NCI-H1436 (cell line): ENCODE data around the gene HECTD3.
A peak's percentile ranks its signal among the peaks of the same experiment; 100 is the strongest.

Experiments used
- DNase-seq: peaks from one replicate; lab custom pipeline; 2025; lab: John Stamatoyannopoulos, UW

The HECTD3 gene

DNA sequence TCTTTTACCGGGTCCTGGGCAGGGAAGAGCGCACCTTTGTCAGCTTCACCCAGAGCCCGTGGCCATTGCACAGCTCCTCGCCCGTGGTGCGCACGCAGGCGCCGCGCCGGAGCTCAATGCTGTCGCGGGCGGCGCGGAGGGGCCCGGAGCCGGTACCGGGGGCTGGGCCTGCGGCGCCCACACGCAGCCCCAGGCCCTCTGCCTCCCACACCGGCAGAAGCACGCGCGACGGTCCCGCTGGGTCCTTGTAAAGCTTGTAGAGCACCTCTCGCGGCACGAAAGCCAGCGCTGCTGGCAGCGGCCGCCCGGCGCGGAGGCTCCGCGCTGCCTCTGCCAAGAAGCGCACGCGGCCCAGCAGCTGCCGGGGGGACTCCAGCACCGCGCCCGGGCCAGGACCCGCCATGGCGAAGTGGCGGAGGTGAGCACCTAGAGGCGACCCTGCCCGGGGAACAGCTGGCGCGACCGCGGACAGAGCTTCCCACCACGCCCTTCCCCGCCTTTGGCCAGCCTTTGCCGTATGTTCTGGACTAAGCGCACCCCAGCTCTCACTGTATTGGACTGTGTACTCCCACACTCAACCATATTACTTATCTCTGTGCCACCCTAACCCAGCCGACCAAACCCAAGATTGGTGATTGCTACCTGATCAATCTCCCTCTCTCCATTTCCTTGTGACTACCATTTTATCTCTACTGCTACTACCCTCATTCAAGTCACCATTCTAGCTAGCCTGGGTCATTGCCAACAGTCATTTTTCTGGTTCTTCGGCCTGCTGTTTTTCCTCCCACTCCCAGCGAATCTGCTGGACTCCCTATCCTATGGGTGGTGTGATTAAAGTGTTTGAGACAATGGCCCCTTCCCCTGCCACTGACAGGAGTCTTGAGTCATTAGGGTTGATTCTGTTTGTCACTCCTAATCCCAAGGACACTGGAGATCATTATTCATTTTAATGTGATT, at the start of gene HECTD3:
Gene HECTD3 (minus strand): TSS at position 470 of the 957 bp plus-strand sequence. CDS start 67 bp downstream, at position 403.
- peak; percentile 59 for DNase-seq

DNA sequence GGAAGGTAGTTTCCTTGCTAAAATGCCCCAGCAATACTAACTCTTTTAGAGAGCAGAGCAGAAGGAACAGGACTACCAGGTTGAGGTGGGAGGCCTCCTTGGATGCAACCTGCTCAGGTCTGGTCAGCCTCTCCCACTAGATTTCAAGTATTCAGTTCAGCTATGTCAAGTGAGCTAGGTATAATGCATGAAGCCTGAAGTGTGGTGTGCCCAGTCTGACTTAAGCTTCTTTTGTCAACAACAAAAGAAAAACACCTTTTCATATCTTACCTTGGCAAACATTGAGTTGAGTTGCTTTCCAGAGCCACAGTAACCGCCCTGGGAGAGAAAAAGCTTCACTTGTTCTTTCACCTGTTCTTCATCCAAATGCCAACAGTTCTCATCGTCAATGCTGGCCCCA, 48.7 kb upstream of the HECTD3 start:
- no peak for DNase-seq

DNA sequence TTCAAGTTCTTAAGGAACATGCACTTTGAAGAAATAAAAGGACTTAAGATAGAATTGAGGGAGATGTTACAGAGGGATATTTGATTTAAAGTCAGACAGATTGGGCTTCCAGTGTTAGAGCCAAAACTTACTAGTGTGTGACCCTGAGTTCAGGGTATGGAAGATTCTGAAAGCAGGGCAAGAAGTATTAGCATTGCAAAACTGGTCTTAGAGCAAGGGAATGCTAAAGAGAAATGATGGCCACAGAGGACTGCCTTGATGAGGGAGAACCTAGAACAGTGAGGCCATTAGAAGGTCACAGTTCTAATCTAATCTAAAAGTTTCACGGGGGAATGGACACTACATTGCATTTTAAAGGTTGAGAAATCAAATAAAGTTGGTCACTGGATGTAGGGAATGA, 46.4 kb upstream of the HECTD3 start:
- DNase-seq: no peak

DNA sequence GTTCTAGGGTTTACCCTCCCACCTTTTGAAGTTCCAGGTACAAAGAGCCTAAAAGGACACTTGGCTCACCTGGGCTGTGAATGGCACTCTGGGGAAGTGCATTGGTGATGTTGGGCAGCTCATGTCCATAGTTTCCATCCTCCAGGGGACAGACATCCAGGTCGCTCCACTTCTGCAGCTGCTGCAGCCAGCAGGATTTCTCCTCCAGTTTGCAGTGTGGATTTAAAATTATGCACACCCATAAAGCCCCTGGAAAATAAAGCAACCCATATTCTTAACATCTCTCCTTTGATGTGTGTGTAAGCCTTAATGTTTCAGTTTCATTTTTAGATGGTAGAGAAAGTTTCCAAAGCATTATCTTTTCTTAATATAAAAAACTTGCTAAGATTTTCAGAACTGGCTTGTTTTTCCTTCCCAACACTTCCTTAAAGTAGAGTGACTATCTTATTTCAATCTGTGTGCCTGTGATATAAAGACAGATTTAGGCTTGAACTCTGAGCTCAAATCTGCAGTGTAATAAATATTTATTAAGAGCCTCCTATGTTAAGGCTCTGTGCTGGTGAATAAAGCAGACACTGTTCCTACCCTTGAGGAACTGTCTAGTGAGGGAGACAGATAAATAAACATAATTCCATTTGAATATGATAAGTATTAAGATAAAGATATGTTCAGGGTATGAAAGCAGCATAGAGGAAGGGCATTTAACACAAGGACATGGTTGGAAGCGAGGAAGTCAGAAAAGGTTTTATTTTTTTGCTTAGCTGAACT, 40.1 kb upstream of the HECTD3 start:
- no peak for DNase-seq

DNA sequence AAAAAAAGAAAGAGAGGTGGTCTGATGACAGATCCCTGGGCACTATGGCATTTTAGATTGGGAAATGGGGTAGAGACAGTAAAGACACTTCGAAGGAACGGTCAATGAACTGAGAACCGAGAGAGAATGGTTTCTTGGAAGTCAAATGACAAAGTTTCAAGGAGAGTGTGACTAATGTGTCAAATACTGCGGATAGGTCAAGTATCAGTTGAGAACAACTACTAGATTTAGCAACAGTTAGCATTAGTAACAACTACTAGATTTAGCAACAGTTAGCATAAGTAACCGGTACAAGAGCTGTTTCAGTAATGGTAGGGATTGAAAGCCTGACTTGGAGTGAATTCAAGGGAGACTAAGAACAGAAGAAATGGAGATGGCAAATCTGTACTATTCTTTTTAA, 35.9 kb upstream of the HECTD3 start:
- no peak for DNase-seq

DNA sequence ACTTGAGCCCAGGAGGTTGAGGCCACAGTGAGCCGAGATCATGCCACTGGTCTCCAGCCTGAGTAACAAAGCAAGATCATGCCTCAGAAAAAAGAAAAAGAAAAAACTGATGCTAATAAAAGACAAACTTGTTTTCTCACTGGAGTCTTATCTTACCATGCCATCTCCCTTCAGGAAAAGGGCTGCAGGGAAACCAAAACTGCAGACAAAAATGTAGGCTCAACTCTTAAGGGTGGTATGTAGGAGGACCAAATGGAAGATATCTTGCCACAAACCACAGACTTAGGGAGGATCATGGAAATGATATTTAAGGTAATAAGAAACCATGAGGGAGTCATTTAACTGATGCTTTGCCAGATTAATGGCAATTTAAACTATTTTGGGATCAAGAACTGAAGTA, 33.8 kb upstream of the HECTD3 start:
- DNase-seq: no peak

DNA sequence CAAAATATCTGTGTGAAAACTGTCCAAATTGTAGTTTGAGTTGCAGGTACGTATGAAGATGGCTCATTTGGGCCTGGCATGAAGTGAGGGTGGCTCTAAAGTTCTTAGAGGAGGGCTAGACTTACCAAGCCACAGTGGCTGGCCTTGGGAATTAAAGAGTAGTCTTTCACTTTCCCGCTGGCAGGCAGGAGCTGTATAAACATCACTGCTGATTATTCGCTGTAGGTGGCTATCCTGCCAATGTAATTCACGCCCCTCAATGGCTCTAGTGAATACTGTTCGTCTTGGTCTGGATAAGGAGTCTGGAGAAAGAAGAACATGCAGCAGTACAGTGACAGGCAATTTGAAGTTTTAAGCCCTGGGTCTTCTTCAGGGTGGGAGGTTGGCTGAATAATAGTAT, 32.0 kb upstream of the HECTD3 start:
- DNase-seq: no peak

DNA sequence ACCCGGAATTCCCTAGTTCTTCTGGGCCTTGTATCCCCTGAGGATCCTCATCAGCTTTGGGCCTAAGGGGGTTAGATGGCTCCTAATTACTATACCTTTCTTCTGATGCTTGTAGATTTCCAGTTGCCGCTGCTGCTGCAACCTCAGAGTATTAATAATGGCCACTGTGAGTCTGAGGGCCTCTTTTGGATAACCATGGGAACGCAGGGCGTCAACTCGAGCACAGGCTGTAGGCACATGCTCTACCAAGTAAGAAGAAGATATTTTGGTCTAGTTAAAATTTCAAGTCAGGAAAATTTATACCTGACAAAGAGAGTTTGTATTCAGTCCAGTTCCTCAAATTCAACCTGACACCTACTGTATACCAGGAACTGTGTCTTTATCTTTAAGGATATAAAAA, 29.2 kb upstream of the HECTD3 start:
- no peak for DNase-seq

DNA sequence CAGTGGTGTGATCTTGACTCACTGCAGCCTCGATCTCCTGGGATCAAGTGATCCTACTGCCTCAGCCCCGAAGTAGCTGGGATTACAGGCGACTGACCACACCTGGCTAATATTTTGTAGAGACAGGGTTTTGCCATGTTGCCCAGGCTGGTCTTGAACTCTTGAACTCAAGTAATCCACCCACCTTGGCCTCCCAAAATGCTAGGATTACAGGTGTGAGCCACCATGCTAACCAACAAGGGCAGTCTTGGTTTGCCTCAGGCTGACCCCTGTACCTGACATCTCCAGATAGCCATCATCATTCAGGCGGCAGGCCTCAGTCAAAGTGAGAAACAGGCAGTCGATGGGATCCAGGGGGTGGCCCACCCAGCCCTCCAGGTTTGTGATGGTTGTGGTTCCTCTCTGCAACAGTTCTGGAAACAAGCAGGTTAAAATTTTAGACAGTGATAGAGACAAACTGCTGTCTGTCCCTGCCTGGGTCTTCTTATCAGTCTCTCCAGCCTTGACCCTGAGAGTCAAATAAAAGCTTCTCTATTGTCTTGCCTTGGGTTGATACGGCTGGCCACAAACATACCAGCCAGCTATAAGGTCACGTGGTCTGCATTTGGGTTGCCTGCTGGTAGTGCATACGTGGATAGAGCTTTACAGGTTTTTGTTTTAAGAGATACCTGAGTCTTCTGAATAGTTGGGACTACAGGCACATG, 27.7 kb upstream of the HECTD3 start:
- no peak for DNase-seq

DNA sequence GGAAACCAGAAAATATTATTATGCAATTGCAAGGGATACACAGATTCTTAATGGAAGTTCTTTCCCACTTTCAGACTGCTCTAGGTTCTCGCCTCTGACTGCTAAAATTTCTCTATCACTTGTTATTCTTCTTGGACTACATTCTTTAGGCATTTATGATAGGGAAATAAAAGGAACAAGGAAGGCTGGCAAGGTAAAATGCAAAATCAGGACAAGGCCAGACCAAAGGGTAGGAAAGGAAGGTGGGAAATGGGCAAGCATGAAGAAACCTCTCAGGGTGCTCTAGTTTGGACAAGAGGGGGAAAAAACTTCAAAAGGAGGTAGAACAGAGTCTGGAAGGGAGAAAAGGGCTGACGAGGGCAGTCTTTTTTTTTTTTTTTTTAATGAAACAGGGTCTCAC, 27.1 kb upstream of the HECTD3 start:
- DNase-seq: no peak

DNA sequence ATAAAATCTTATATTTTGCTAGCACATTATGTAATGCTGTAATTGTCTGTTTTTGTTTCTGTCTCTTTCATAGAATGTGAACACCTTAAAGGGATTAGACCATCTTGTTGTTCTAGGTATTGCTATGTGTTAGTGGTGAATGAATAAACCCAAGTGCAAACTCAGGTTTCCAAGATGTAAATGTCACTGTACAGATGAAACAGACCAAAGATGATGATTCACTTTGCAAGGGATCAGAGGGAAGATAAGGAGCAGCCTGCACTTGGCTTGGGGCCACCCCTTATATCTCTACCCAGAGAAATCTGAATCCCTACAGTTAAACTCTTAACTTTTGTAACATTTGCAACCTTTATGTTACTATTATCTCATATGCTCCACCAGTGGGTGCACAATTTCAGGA, 26.3 kb upstream of the HECTD3 start:
- no peak for DNase-seq

DNA sequence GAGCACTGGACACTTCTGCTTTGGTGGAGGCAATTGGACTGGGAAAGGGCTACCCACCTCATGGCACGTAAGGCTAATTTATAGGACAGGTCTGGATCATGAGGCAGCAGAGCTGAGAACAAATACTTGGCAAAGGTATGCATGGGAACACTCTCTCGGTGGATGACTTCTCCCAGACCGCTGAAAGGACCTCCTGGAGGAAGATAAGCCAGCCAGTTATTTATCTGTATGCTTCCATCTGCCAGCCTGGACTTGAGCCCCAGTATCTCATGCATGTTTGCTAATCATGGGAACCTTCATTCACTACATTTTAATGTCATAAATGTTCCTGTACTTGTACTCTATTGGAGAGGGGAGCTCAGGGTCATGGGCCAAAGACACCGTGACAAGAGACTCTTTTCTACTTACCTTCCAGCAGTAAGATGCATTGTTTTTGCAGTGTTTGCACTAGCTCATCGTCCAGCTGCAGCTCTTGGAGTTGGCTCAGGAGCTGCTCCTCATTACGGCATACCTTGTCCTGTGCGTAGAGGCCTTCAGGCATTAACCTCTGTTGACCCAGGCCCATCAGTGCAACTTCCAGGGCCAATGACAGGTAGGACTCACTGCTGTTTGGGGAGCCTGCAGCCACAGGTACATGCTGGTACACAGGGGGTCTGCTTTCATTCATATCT, 24.6 kb upstream of the HECTD3 start:
- no peak for DNase-seq

DNA sequence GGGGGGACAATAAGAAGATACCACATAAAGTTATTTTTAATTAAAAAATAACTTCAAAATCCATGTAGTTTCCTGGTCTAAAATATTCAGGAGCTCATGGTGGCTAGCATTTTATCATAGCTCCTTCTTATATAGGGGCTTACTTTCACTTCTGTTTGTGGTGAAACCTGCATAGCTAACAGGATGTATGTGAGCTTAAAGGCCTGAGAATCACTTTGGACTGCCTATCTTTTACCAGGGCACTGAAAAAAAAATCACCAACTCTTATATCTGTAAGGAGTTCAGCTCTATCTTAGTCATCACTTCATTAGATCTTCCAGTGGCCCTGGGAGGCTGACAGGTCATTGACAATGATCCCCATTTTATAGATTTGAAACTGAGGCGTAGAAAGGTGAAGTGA, 22.2 kb upstream of the HECTD3 start:
- no peak for DNase-seq

DNA sequence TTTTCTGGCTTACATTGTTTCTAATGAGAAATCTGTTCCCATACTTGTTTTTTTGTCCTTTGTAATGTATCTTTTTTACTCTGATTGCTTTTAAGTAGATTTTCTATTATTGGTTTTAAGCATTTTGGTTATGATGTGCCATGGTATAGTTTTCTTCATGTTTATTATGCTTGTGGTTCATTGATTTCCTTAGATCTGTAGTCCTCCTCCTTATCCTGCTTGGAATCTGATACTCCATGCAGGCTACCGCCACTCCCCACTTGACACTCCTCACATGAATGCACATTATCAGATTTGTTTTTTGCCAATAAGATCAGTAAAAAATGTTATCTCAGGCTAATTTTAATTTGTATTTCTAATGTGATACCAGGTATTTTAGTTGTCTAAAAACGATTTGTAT, 21.7 kb upstream of the HECTD3 start:
- DNase-seq: no peak

DNA sequence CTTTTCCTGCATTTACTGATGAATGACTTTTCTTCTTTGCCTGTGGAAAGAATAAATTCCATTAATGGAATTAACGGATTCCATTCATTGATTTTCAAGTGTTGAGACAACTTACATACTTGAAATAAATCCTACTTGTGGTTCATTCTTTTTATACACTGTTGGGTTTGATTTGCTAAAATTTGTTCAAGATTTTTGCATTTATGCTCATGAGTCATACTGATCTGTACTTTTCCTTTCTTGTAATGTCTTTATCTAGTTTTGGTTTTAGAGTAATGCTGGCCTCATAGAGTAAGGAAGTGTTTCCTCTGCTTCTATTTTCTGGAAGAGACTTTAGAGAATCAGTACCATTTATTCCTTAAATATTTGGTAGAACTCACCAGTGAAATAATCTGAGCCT, 15.3 kb upstream of the HECTD3 start:
- no peak for DNase-seq

DNA sequence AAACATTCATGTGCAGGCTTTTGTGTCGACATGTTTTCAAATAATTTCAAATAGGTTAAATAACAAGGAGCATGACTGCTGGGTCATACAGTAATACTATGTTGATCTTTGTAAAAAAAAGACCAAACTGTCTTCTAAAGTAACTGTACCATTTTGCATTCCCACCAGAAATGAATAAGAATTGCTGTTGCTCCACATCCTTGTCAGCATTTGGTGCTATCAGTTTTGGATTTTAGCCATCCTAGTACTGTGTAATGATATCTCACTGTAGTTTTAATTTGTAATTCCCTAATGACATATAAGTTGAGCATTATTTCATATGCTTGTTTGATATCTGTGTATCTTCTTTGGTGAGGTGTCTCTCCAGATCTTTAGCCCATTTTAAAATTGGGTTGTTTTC, 12.5 kb upstream of the HECTD3 start:
- no peak for DNase-seq

DNA sequence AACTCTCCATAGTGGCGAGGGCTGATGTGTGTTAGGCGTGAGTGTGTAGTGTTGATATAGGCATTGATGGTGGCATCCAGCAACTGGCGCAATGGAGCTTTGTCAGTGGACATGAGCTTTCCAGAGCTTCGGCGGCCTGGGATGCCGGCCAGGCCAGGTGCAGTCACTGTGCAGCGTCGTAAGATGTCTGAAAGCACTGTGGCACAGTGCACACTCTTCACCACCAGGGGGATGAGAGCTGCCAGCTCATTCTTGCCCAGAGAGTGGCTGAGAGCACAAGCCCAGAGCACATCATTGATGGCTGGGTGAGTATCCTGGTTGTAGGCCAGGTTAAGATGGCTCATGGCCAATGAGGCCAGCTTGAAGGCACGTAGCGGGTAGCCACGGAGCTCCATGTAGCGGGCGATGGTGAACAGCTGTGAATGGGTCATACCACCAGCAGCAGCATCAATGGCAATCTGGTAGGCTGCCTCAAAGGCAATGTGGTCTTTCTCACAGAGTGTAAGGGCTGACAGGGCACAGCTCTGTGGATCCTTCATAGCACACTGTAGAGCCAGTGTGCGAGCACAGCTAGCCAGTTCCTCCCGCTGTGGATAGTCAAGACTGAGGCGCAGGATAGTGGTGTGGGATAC, 7.6 kb upstream of the HECTD3 start:
- peak; percentile 61 for DNase-seq

DNA sequence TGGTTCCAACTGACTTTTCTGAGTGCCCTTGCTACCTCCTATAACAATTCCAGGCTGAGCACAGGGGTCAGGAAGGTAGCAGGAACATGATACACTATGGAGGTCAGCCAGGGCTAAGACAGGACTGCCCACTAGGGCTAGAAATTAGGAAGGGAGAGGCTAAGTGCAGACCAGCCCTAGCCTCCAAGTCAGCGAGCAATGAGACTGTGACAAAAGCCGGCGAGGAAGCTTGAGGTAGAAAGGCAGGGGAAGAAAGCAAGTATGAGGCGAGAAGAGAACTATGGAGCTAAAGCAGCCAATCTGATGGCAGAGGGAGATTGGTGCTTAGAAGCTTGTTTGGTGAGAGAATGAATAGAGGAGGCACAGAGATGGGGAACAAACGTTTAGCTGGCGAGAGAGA, 5.6 kb upstream of the HECTD3 start:
- DNase-seq: no peak

DNA sequence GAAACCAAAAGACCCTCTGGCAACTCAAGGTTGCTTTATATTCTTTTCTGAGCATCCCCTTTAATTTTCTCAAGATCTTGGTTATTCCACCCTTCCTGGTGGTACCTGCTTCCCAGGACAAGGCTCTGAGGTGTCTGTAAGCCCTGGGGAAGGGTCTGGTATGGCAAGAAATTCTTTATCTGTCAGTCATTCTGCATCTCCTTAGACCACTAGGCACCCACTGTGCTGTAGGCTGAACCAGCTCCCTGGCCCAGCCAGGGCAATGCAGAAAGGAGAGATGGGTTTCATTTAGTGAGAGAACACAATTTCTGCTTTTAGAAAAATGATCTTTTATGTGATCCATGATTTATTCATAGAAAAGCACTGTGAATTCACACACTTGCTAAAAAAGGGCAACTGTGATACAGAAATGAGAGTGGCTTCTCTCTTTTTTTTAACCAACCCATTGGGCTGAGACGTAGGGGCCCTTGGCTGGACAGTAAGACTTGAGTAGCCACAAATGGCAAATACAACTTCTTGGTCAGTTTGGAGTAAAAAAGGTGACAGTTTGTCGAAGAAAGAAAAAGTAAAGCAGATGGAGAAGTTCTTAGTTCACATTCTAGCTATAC, 5.1 kb upstream of the HECTD3 start:
- DNase-seq: no peak

DNA sequence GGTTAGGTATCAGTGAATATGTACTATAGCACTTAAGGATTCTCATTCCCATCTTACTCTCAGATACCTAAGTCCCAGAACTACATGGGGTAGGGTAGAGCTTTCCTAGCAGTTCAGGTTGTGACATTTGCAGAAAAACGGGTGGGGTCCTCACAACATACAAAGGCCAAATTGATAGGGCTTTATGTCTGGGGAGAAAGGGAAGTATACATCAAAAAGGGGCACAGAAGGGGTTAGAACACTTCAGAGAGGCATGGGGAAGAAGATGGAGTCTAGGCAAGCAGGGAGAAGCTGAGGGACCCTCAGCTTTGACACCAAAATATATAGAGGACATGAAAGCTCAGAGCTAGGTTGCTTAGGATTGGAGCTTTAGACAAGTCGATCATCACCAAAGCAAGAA, 4.6 kb upstream of the HECTD3 start:
- no peak for DNase-seq
